ENCODE measurements around the gene ADAMTS18.
A peak's percentile ranks its signal among the peaks of the same experiment; 100 is the strongest.
"Not testable (repeated sequence)": the region's sequence is repeated elsewhere in the genome, so short reads cannot be mapped to it uniquely, and the experiment has no call there.

The ADAMTS18 gene

GRCh38 chr16:77434530-77435271, at the start of gene ADAMTS18:
Gene ADAMTS18 (minus strand): TSS chr16:77435034. CDS start chr16:77434695, 339 bp downstream.
- no peak for DNase-seq

- DNase-seq, result no peak
Observed at GRCh38 chr16:77480681-77481315, 46.0 kb upstream of the ADAMTS18 start.

GRCh38 chr16:77472262-77472661, 37.4 kb upstream of the ADAMTS18 start:
- no peak for DNase-seq

GRCh38 chr16:77470851-77471250, 36.0 kb upstream of the ADAMTS18 start:
- no peak for DNase-seq

- no peak for DNase-seq
Observed at GRCh38 chr16:77469634-77470033, 34.8 kb upstream of the ADAMTS18 start.

- no peak for DNase-seq
Observed at GRCh38 chr16:77468831-77469230, 34.0 kb upstream of the ADAMTS18 start.

GRCh38 chr16:77467821-77468335, 33.0 kb upstream of the ADAMTS18 start:
- no peak for DNase-seq

GRCh38 chr16:77463659-77464058, 28.8 kb upstream of the ADAMTS18 start:
- DNase-seq, result not testable (repeated sequence)

GRCh38 chr16:77462894-77463293, 28.1 kb upstream of the ADAMTS18 start:
- no peak for DNase-seq

- no peak for DNase-seq
Observed at GRCh38 chr16:77459534-77460254, 24.9 kb upstream of the ADAMTS18 start.

- no peak for DNase-seq
Observed at GRCh38 chr16:77457046-77457445, 22.2 kb upstream of the ADAMTS18 start.

- DNase-seq, result no peak
Observed at GRCh38 chr16:77452243-77452642, 17.4 kb upstream of the ADAMTS18 start.

GRCh38 chr16:77450790-77451487, 16.1 kb upstream of the ADAMTS18 start:
- DNase-seq, result peak; percentile 89

- DNase-seq, result no peak
Observed at GRCh38 chr16:77449208-77449607, 14.4 kb upstream of the ADAMTS18 start.

- no peak for DNase-seq
Observed at GRCh38 chr16:77445324-77445723, 10.5 kb upstream of the ADAMTS18 start.

GRCh38 chr16:77444147-77444460, 9.3 kb upstream of the ADAMTS18 start:
- no peak for DNase-seq

- DNase-seq, result no peak
Observed at GRCh38 chr16:77443357-77444146, 8.7 kb upstream of the ADAMTS18 start.

GRCh38 chr16:77442078-77442477, 7.2 kb upstream of the ADAMTS18 start:
- DNase-seq, result no peak

GRCh38 chr16:77439106-77439505, 4.3 kb upstream of the ADAMTS18 start:
- no peak for DNase-seq

- no peak for DNase-seq
Observed at GRCh38 chr16:77437859-77438258, 3.0 kb upstream of the ADAMTS18 start.

- no peak for DNase-seq
Observed at GRCh38 chr16:77435272-77435820, 512 bp upstream of the ADAMTS18 start.

- DNase-seq, result no peak
Observed at GRCh38 chr16:77434022-77434529, 758 bp downstream of the ADAMTS18 start.

Measured in RPMI8226 (cell line).